ENCODE results near the gene SCN8A.

Gene SCN8A

GRCh38 chr12:51722431-51722830, 131.4 kb downstream of the SCN8A start:
- DNase-seq, result no peak

- no peak for DNase-seq
Measured at GRCh38 chr12:51726161-51726560, 135.1 kb downstream of the SCN8A start.

- no peak for DNase-seq
Measured at GRCh38 chr12:51726931-51727330, 135.9 kb downstream of the SCN8A start.

- no peak for DNase-seq
Measured at GRCh38 chr12:51729331-51729730, 138.3 kb downstream of the SCN8A start.

GRCh38 chr12:51730745-51731144, 139.7 kb downstream of the SCN8A start:
- DNase-seq, result no peak

GRCh38 chr12:51740536-51740935, 149.5 kb downstream of the SCN8A start:
- no peak for DNase-seq

GRCh38 chr12:51744235-51744634, 153.2 kb downstream of the SCN8A start:
- DNase-seq, result no peak

- no peak for DNase-seq
Measured at GRCh38 chr12:51744957-51745356, 153.9 kb downstream of the SCN8A start.

GRCh38 chr12:51746416-51746815, 155.4 kb downstream of the SCN8A start:
- DNase-seq, result no peak

GRCh38 chr12:51748235-51748634, 157.2 kb downstream of the SCN8A start:
- DNase-seq, result no peak

GRCh38 chr12:51749206-51749985, 158.4 kb downstream of the SCN8A start:
- no peak for DNase-seq

- no peak for DNase-seq
Measured at GRCh38 chr12:51749986-51750317, 158.9 kb downstream of the SCN8A start.

- DNase-seq, result no peak
Measured at GRCh38 chr12:51751661-51752060, 160.6 kb downstream of the SCN8A start.

- DNase-seq, result no peak
Measured at GRCh38 chr12:51752234-51752889, 161.3 kb downstream of the SCN8A start.

GRCh38 chr12:51753980-51754675, 163.1 kb downstream of the SCN8A start:
- no peak for DNase-seq

GRCh38 chr12:51755251-51755650, 164.2 kb downstream of the SCN8A start:
- no peak for DNase-seq

GRCh38 chr12:51759175-51759574, 168.1 kb downstream of the SCN8A start:
- DNase-seq, result no peak

GRCh38 chr12:51759695-51760094, 168.7 kb downstream of the SCN8A start:
- DNase-seq, result no peak

GRCh38 chr12:51760231-51760630, 169.2 kb downstream of the SCN8A start:
- no peak for DNase-seq

- no peak for DNase-seq
Measured at GRCh38 chr12:51763743-51764142, 172.7 kb downstream of the SCN8A start.

- DNase-seq, result no peak
Measured at GRCh38 chr12:51766067-51766676, 175.1 kb downstream of the SCN8A start.

GRCh38 chr12:51771008-51771407, 180.0 kb downstream of the SCN8A start:
- no peak for DNase-seq

GRCh38 chr12:51773145-51773869, 182.3 kb downstream of the SCN8A start:
- DNase-seq, result no peak
